CD14-positive monocyte (primary cell): Measurements from ENCODE around the gene ELFN1. TPM values are rescaled to one million over a fixed set of nuclear protein-coding genes. Genes with fewer than 3 reads are reported as not detected.

Experiments used
- DNase-seq, 3 donors: peaks; one replicate each; pipeline ENCODE4 v3.0.0-alpha.2; 2011 to 2022
- H2AFZ ChIP-seq: 2 replicates; pipeline ENCODE4 v1.6.0; 2012; ENCODE audit warnings: mild to moderate bottlenecking, low read depth, low read length, inconsistent platforms; ENCODE audit not compliant: insufficient read depth, poor library complexity, severe bottlenecking
- H3K27ac ChIP-seq, 2 donors: 1 replicate in 1 of 2; 2 replicates in 1 of 2; pipeline ENCODE4 v1.5.1; 2012 to 2013; ENCODE audit warnings: low read length in 2 of 2, control low read depth in 1 of 2, inconsistent platforms in 1 of 2, low read depth in 1 of 2, mild to moderate bottlenecking in 1 of 2
- H3K27me3 ChIP-seq, 2 donors: one replicate each; pipeline versions ENCODE4 v1.6.0 to v1.6.1; 2011 to 2013; ENCODE audit warnings: low read length in 2 of 2; ENCODE audit not compliant: control insufficient read depth in 2 of 2, insufficient read depth in 2 of 2
- H3K36me3 ChIP-seq, 2 donors: replicated peaks in 1 of 2; 1 replicate in 1 of 2; 2 replicates in 1 of 2; pipeline versions ENCODE4 v1.5.1 to v1.6.1; 2012 to 2013; ENCODE audit warnings: low read length in 2 of 2, control low read depth in 1 of 2, inconsistent platforms in 1 of 2, mild to moderate bottlenecking in 1 of 2; ENCODE audit not compliant: insufficient read depth in 2 of 2, control insufficient read depth in 1 of 2
- H3K4me1 ChIP-seq, 2 donors: 1 replicate in 1 of 2; 2 replicates in 1 of 2; pipeline versions ENCODE4 v1.5.1 to v1.6.1; 2012 to 2013; ENCODE audit warnings: low read length in 2 of 2, control low read depth in 1 of 2, inconsistent platforms in 1 of 2, mild to moderate bottlenecking in 1 of 2, moderate library complexity in 1 of 2; ENCODE audit not compliant: insufficient read depth in 2 of 2, control insufficient read depth in 1 of 2
- H3K4me2 ChIP-seq: replicated peaks from 2 replicates; pipeline ENCODE3; 2012; ENCODE audit warnings: low read length, moderate library complexity, mild to moderate bottlenecking; ENCODE audit not compliant: poor library complexity, severe bottlenecking; ENCODE audit errors: extremely low read depth
- H3K4me3 ChIP-seq, 3 experiments: fragments of 200-600 bp in 1 of 3; sonication (generic) in 1 of 3; replicated peaks in 1 of 3; 1 replicate in 2 of 3; 2 replicates in 1 of 3; pipeline ENCODE4 v1.5.1; 2011 to 2013; ENCODE audit warnings: low read length in 3 of 3, mild to moderate bottlenecking in 3 of 3, control low read depth in 2 of 3, low read depth in 2 of 3, inconsistent platforms in 1 of 3, moderate library complexity in 1 of 3
- H3K79me2 ChIP-seq: 2 replicates; pipeline ENCODE4 v1.6.0; 2012; ENCODE audit warnings: mild to moderate bottlenecking, control low read depth, inconsistent platforms, low read length, moderate library complexity; ENCODE audit not compliant: insufficient read depth
- H3K9ac ChIP-seq: 2 replicates; pipeline ENCODE4 v1.6.0; 2017; ENCODE audit warnings: low read length, mild to moderate bottlenecking; ENCODE audit not compliant: insufficient read depth, poor library complexity, severe bottlenecking
- H3K9me3 ChIP-seq, 2 donors: replicated peaks in 1 of 2; 1 replicate in 1 of 2; 2 replicates in 1 of 2; pipeline versions ENCODE4 v1.5.1 to v1.6.1; 2012 to 2013; ENCODE audit warnings: low read length in 2 of 2, control low read depth in 1 of 2; ENCODE audit not compliant: control insufficient read depth in 1 of 2, insufficient read depth in 1 of 2
- H4K20me1 ChIP-seq: 2 replicates; pipeline ENCODE4 v1.6.0; 2012; ENCODE audit warnings: mild to moderate bottlenecking, low read length, control low read depth, moderate library complexity; ENCODE audit not compliant: insufficient read depth
- H3K27ac Mint-ChIP-seq, 7 donors: one replicate each; pipeline ENCODE4 v1.8.0; 2020; ENCODE audit warnings: mild to moderate bottlenecking in 7 of 7, mixed read lengths in 7 of 7, moderate library complexity in 6 of 7, inconsistent platforms in 2 of 7
- H3K27me3 Mint-ChIP-seq, 3 donors: one replicate each; pipeline ENCODE4 v1.8.0; 2021 to 2022; ENCODE audit warnings: low read depth in 3 of 3, mild to moderate bottlenecking in 3 of 3, mixed read lengths in 3 of 3, moderate library complexity in 3 of 3, inconsistent platforms in 1 of 3
- H3K36me3 Mint-ChIP-seq, 2 donors: one replicate each; pipeline ENCODE4 v1.8.0; 2020; ENCODE audit warnings: mixed read lengths in 2 of 2, inconsistent platforms in 1 of 2, mild to moderate bottlenecking in 1 of 2
- H3K4me1 Mint-ChIP-seq: one replicate; pipeline ENCODE4 v1.8.0; 2020; ENCODE audit warnings: mild to moderate bottlenecking, mixed read lengths
- H3K4me3 Mint-ChIP-seq, 2 donors: one replicate each; pipeline ENCODE4 v1.8.0; 2020; ENCODE audit warnings: mild to moderate bottlenecking in 2 of 2, mixed read lengths in 2 of 2, moderate library complexity in 1 of 2
- H3K9me3 Mint-ChIP-seq, 7 donors: one replicate each; pipeline ENCODE4 v1.8.0; 2020 to 2022; ENCODE audit warnings: mixed read lengths in 7 of 7, mild to moderate bottlenecking in 6 of 7, moderate library complexity in 6 of 7, inconsistent platforms in 2 of 7
- WGBS: methylation state at CpG from one replicate; pipeline ENCODE4 v1.1.5; 2013; ENCODE audit warnings: missing lambda C conversion rate; ENCODE audit not compliant: insufficient coverage; 5-methylcytosine and 5-hydroxymethylcytosine counted together
- intact Hi-C, 2 donors: fragments of 100-400 bp; cut with micrococcal nuclease; formaldehyde crosslinking; loops; one replicate each; pipeline versions ENCODE4 v1.15.0 to v1.15.1; 2023
- polyA plus RNA-seq, 3 donors: library from polyadenylated mRNA; depleted of rRNA in 1 of 3; unstranded in 2 of 3; stranded (reverse) in 1 of 3; fragments of 300-500 nt in 2 of 3; fragments of >200 nt in 1 of 3; fragmentation: Illumina TruSeq in 2 of 3; gene quantifications; 1 replicate in 2 of 3; 2 replicates in 1 of 3; pipeline ENCODE4 v1.2.3, GENCODE V29; 2012 to 2021
- TF ChIP-seq, protein P1 (sequence below): fragments of 200-600 bp; IDR thresholded peaks from one replicate; pipeline ENCODE4 v1.8.0; 2022; ENCODE audit warnings: antibody characterized with exemption, mild to moderate bottlenecking

Gene ELFN1
- polyA plus RNA-seq, 3 donors: not detected

DNA sequence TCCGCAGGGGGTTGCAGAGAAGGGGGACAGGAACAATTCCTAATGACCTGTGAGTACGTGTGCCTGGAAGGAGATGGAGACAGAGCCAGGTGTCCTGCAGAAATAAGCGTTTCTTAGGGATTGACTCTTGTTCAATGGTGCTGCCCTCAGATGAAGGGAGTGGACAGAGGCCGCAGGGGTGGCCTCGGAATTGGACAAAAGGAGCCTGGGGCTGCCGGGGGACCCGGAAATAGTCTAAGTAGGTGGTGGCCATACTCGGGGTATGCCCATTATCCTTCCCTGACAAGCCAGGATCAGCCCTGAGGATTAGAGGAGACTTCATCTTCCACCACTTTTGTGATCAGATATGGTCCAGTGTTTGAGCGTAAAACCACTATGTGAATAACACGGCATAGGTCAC is 39.2 kb downstream of the ELFN1 start:
- no peaks in the 10 kb centered on the region for H3K36me3 ChIP-seq
- peaks cover 12 to 20% of the 10 kb centered on the region in 2 donors for H3K9me3 ChIP-seq
- no peak overlapping the region for H2AFZ ChIP-seq
- Mint-ChIP-seq H3K36me3 (no peaks in the 10 kb centered on the region), H3K27ac (no peak overlapping the region), H3K27me3 (peaks cover 3 to 15% (median 5%) of the 10 kb centered on the region in 3 donors), H3K4me1 (no peaks in the 10 kb centered on the region), H3K4me3 (no peak overlapping the region), H3K9me3 (peaks cover 9 to 21% (median 17%) of the 10 kb centered on the region in 7 donors)
- TF ChIP-seq, protein P1, sequence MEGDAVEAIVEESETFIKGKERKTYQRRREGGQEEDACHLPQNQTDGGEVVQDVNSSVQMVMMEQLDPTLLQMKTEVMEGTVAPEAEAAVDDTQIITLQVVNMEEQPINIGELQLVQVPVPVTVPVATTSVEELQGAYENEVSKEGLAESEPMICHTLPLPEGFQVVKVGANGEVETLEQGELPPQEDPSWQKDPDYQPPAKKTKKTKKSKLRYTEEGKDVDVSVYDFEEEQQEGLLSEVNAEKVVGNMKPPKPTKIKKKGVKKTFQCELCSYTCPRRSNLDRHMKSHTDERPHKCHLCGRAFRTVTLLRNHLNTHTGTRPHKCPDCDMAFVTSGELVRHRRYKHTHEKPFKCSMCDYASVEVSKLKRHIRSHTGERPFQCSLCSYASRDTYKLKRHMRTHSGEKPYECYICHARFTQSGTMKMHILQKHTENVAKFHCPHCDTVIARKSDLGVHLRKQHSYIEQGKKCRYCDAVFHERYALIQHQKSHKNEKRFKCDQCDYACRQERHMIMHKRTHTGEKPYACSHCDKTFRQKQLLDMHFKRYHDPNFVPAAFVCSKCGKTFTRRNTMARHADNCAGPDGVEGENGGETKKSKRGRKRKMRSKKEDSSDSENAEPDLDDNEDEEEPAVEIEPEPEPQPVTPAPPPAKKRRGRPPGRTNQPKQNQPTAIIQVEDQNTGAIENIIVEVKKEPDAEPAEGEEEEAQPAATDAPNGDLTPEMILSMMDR: no peak
- H3K79me2 ChIP-seq: no peaks in the 10 kb centered on the region
- no peak overlapping the region for H3K27ac ChIP-seq
- 95% methylated on average over 5 of the region's 10 CpGs for WGBS
- intact Hi-C loops: no loop called here
- no peak overlapping the region for H3K9ac ChIP-seq
- no peak for DNase-seq
- no peaks in the 10 kb centered on the region for H3K4me1 ChIP-seq
- H3K27me3 ChIP-seq: no peaks in the 10 kb centered on the region
- no peak overlapping the region for H3K4me2 ChIP-seq
- no peaks in the 10 kb centered on the region for H4K20me1 ChIP-seq
- no peak overlapping the region for H3K4me3 ChIP-seq

DNA sequence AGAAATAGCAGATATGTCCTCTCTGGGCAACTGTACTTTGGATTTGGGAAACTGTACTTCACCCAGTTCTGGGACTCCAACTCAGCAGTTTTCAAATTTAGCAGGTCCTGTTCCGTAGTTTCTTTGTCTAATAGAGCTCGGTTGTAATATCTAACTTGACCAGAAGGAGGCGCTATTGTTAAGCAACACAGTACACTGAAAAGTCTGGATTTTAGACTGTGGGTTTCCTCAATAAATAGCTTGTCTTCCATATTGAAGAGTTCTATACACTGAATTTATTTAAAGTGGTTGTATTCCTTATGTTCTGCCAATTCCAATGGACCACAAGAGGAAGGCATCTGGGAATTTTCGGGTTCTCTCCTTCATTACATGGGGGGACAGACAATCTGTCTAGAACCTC is 39.8 kb downstream of the ELFN1 start:
- intact Hi-C loops: no loop called here
- H3K27ac ChIP-seq: no peak overlapping the region
- H3K9me3 ChIP-seq: peaks cover 12 to 20% of the 10 kb centered on the region in 2 donors
- H3K4me3 ChIP-seq: no peak overlapping the region
- no peaks in the 10 kb centered on the region for H3K27me3 ChIP-seq
- H3K4me2 ChIP-seq: no peak overlapping the region
- H3K79me2 ChIP-seq: no peaks in the 10 kb centered on the region
- H3K9ac ChIP-seq: no peak overlapping the region
- Mint-ChIP-seq H3K36me3 (no peaks in the 10 kb centered on the region), H3K27ac (no peak overlapping the region), H3K27me3 (peaks cover 3 to 15% (median 5%) of the 10 kb centered on the region in 3 donors), H3K4me1 (no peaks in the 10 kb centered on the region), H3K4me3 (no peak overlapping the region), H3K9me3 (peaks cover 9 to 23% (median 17%) of the 10 kb centered on the region in 7 donors)
- no peaks in the 10 kb centered on the region for H3K4me1 ChIP-seq
- 75% methylated on average over 4 of the region's 4 CpGs for WGBS
- H3K36me3 ChIP-seq: no peaks in the 10 kb centered on the region
- no peak overlapping the region for H2AFZ ChIP-seq
- DNase-seq: no peak
- no peaks in the 10 kb centered on the region for H4K20me1 ChIP-seq
- TF ChIP-seq, protein P1: peak; percentile 47
